ENCODE results near the gene TOM1L1.

Gene TOM1L1

DNA sequence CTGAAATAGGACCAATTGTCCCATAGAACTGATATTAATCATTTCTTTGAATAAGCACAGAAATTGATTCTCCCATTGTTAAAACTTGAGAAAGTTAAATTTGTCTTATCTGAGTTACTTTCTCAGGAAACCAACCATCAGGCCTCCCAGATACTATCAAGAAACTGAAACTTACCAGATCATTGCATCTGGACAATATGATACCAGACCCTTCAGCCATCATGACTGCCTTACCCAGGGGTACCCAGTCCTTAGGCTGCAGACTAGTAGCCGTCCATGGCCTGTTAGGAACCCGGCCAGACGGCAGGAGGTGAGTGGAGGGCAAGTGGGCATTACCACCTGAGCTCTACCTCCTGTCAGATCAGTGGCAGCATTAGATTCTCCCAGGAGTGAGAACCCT lies 75.7 kb downstream of the TOM1L1 start:
- H3K36me3 ChIP-seq (ENCODE audit: control insufficient read depth, low read length), result no peaks in the 10 kb centered on the region
- no peaks in the 10 kb centered on the region for H3K27me3 ChIP-seq (ENCODE audit: control insufficient read depth, low read length)
- no peak for TF ChIP-seq EZH2phosphoT487 (IDR thresholded peaks at IDR 0.05; ENCODE audit: borderline replicate concordance, low read length)
- TF ChIP-seq, protein P1, sequence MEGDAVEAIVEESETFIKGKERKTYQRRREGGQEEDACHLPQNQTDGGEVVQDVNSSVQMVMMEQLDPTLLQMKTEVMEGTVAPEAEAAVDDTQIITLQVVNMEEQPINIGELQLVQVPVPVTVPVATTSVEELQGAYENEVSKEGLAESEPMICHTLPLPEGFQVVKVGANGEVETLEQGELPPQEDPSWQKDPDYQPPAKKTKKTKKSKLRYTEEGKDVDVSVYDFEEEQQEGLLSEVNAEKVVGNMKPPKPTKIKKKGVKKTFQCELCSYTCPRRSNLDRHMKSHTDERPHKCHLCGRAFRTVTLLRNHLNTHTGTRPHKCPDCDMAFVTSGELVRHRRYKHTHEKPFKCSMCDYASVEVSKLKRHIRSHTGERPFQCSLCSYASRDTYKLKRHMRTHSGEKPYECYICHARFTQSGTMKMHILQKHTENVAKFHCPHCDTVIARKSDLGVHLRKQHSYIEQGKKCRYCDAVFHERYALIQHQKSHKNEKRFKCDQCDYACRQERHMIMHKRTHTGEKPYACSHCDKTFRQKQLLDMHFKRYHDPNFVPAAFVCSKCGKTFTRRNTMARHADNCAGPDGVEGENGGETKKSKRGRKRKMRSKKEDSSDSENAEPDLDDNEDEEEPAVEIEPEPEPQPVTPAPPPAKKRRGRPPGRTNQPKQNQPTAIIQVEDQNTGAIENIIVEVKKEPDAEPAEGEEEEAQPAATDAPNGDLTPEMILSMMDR (IDR thresholded peaks at IDR 0.05; ENCODE audit: low read depth, low read length, poor library complexity, severe bottlenecking), result no peak
- H4K20me1 ChIP-seq (ENCODE audit: control insufficient read depth, insufficient read depth, low read depth, low read length), result no peaks in the 10 kb centered on the region
- no peaks in the 10 kb centered on the region for H3F3A ChIP-seq (ENCODE audit: control insufficient read depth, insufficient read depth)
- peaks cover 23% of the 10 kb centered on the region for H3K79me2 ChIP-seq (ENCODE audit: control insufficient read depth, low read length)
- no peak overlapping the region for H3K4me3 ChIP-seq (ENCODE audit: low read length)
- H3K27ac ChIP-seq (ENCODE audit: low read depth, low read length), result no peak overlapping the region
- no peaks in the 10 kb centered on the region for H3K9me3 ChIP-seq (ENCODE audit: control insufficient read depth, insufficient read depth, low read length)
- no peaks in the 10 kb centered on the region for H3K4me1 ChIP-seq (ENCODE audit: control insufficient read depth, low read length)
- H3K4me2 ChIP-seq (ENCODE audit: low read length), result no peak overlapping the region
- H3K9me2 ChIP-seq (replicated peaks; ENCODE audit: control insufficient read depth, low read length), result no peaks in the 10 kb centered on the region

DNA sequence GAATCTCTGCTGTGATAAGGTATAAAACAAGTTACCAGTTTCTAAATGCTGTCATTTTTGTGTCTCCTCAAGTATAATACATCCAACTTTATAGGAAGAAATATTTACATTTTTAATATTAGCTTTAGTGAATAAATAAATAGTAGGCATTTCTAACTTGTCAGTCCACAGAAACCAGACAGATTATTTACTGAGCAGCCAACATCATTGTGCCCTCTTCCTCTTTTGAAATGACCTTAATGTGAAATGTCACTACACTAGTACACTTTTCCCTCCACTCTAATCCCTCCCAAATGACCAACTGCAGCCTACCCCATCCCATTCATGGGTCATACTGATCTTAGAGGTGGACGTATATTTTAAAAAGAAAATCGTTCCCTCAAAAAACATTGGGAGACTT lies 77.1 kb downstream of the TOM1L1 start:
- no peaks in the 10 kb centered on the region for H3K9me2 ChIP-seq (replicated peaks; ENCODE audit: control insufficient read depth, low read length)

GRCh38 chr17:54979657-54980056 lies 79.0 kb downstream of the TOM1L1 start:
- no peaks in the 10 kb centered on the region for H3K9me3 ChIP-seq (ENCODE audit: control insufficient read depth, insufficient read depth, low read length)
- no peaks in the 10 kb centered on the region for H3K4me1 ChIP-seq (ENCODE audit: control insufficient read depth, low read length)
- no peaks in the 10 kb centered on the region for H3K36me3 ChIP-seq (ENCODE audit: control insufficient read depth, low read length)
- no peaks in the 10 kb centered on the region for H3K27me3 ChIP-seq (ENCODE audit: control insufficient read depth, low read length)
- TF ChIP-seq, protein P1 (IDR thresholded peaks at IDR 0.05; ENCODE audit: low read depth, low read length, poor library complexity, severe bottlenecking), result no peak
- TF ChIP-seq EZH2phosphoT487 (IDR thresholded peaks at IDR 0.05; ENCODE audit: borderline replicate concordance, low read length), result no peak
- no peaks in the 10 kb centered on the region for H3F3A ChIP-seq (ENCODE audit: control insufficient read depth, insufficient read depth)
- no peak overlapping the region for H3K4me2 ChIP-seq (ENCODE audit: low read length)
- H3K4me3 ChIP-seq (ENCODE audit: low read length), result no peak overlapping the region
- H3K27ac ChIP-seq (ENCODE audit: low read depth, low read length), result no peak overlapping the region
- peaks cover 8% of the 10 kb centered on the region for H3K79me2 ChIP-seq (ENCODE audit: control insufficient read depth, low read length)
- no peaks in the 10 kb centered on the region for H4K20me1 ChIP-seq (ENCODE audit: control insufficient read depth, insufficient read depth, low read depth, low read length)
- H3K9me2 ChIP-seq (replicated peaks; ENCODE audit: control insufficient read depth, low read length), result no peaks in the 10 kb centered on the region

More for the DNA sequence above, 77.1 kb downstream of the TOM1L1 start:
- H3F3A ChIP-seq (ENCODE audit: control insufficient read depth, insufficient read depth), result no peaks in the 10 kb centered on the region
- no peaks in the 10 kb centered on the region for H3K36me3 ChIP-seq (ENCODE audit: control insufficient read depth, low read length)
- no peak overlapping the region for H3K4me3 ChIP-seq (ENCODE audit: low read length)
- H4K20me1 ChIP-seq (ENCODE audit: control insufficient read depth, insufficient read depth, low read depth, low read length), result no peaks in the 10 kb centered on the region
- no peak overlapping the region for H3K27ac ChIP-seq (ENCODE audit: low read depth, low read length)
- no peaks in the 10 kb centered on the region for H3K9me3 ChIP-seq (ENCODE audit: control insufficient read depth, insufficient read depth, low read length)
- TF ChIP-seq, protein P1 (IDR thresholded peaks at IDR 0.05; ENCODE audit: low read depth, low read length, poor library complexity, severe bottlenecking), result no peak
- TF ChIP-seq EZH2phosphoT487 (IDR thresholded peaks at IDR 0.05; ENCODE audit: borderline replicate concordance, low read length), result no peak
- no peaks in the 10 kb centered on the region for H3K27me3 ChIP-seq (ENCODE audit: control insufficient read depth, low read length)
- H3K4me2 ChIP-seq (ENCODE audit: low read length), result no peak overlapping the region
- H3K4me1 ChIP-seq (ENCODE audit: control insufficient read depth, low read length), result no peaks in the 10 kb centered on the region
- H3K79me2 ChIP-seq (ENCODE audit: control insufficient read depth, low read length), result peaks cover 16% of the 10 kb centered on the region

Measured in DOHH2 (cell line).